VCaP (cell line): ENCODE measurements around the gene METRNL.

Source experiments
- H3K27ac ChIP-seq: fragments of 450-650 bp; 2 replicates; pipeline ENCODE4 v1.5.1; 2017
- CTCF ChIP-seq: fragments of 450-650 bp; conservative IDR thresholded peaks from 2 replicates; pipeline ENCODE4 v1.5.1; 2017; ENCODE audit warnings: mild to moderate bottlenecking, moderate library complexity

Gene METRNL

GRCh38 chr17:83110735-83111134, 31.3 kb downstream of the METRNL start:
- no peak overlapping the region for H3K27ac ChIP-seq
- TF ChIP-seq CTCF, result no peak

- TF ChIP-seq CTCF, result no peak
Measured at GRCh38 chr17:83111516-83112282, 32.3 kb downstream of the METRNL start.

GRCh38 chr17:83113381-83113780, 34.0 kb downstream of the METRNL start:
- TF ChIP-seq CTCF, result no peak
- H3K27ac ChIP-seq, result no peak overlapping the region

More at GRCh38 chr17:83111516-83112282, 32.3 kb downstream of the METRNL start:
- no peak overlapping the region for H3K27ac ChIP-seq

- no peak for TF ChIP-seq CTCF
Measured at GRCh38 chr17:83113792-83114191, 34.4 kb downstream of the METRNL start.

GRCh38 chr17:83114706-83115105, 35.3 kb downstream of the METRNL start:
- no peak for TF ChIP-seq CTCF
- no peak overlapping the region for H3K27ac ChIP-seq

More at GRCh38 chr17:83113792-83114191, 34.4 kb downstream of the METRNL start:
- no peak overlapping the region for H3K27ac ChIP-seq

GRCh38 chr17:83115202-83115651, 35.8 kb downstream of the METRNL start:
- no peak overlapping the region for H3K27ac ChIP-seq
- no peak for TF ChIP-seq CTCF

GRCh38 chr17:83115832-83116231, 36.4 kb downstream of the METRNL start:
- no peak for TF ChIP-seq CTCF
- H3K27ac ChIP-seq, result no peak overlapping the region
